ENCODE data around the gene PAK6.

PAK6 gene

DNA sequence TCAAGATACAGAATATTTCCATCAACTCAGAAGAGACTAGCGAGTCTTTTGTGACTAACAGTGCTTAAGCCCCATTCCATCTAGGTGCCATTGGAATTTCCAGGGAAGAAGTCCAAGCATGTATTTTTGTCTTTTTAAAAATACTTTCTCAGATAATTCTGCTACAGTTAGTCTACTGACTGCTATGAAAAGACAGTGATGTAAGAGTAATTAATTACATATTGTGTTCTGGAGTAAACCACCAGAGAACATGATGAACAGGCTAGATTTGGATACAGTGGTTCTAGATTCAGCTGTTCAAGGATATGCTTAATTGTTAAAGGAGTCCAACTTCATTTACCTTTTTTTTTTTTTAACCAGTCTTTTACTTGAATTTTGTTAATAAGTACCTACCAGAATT is 34.8 kb upstream of the PAK6 start:
- Histone ChIP-seq H3K36me3 (ENCODE audit: control insufficient read depth, insufficient read depth, low read length) (peaks cover 12% of the 10 kb centered on the region), H3K27me3 (ENCODE audit: insufficient read depth, low read length, poor library complexity) (no peaks in the 10 kb centered on the region), H4K5ac (ENCODE audit: low read length) (no peak overlapping the region), H3K9ac (ENCODE audit: low read length) (no peak overlapping the region), H4K8ac (ENCODE audit: low read depth, low read length) (no peak overlapping the region), H3K4me2 (ENCODE audit: low read length) (no peak overlapping the region), H2BK5ac (ENCODE audit: low read length) (no peak overlapping the region), H3K79me1 (ENCODE audit: low read length) (no peaks in the 10 kb centered on the region), H2AK5ac (ENCODE audit: low read length) (no peak overlapping the region), H3K4me3 (ENCODE audit: low read length) (no peak overlapping the region), H3K56ac (ENCODE audit: low read length) (no peak overlapping the region), H3K4ac (ENCODE audit: low read depth, low read length) (no peak overlapping the region), H2BK15ac (replicated peaks; ENCODE audit: low read depth) (no peak overlapping the region), H3K4me1 (ENCODE audit: control insufficient read depth, low read depth, low read length) (no peaks in the 10 kb centered on the region), H2BK120ac (ENCODE audit: low read depth, low read length) (no peak overlapping the region), H3K18ac (ENCODE audit: low read length) (no peak overlapping the region), H3K27ac (ENCODE audit: low read depth, low read length) (no peak overlapping the region), H3K79me2 (ENCODE audit: control insufficient read depth, insufficient read depth, low read length) (no peaks in the 10 kb centered on the region), H3K23ac (ENCODE audit: low read length) (no peak overlapping the region)
- WGBS (ENCODE audit: extremely low coverage, insufficient coverage, low lambda C conversion rate): no CpG with 5 or more reads among the region's 1 CpG
- no peak for DNase-seq

DNA sequence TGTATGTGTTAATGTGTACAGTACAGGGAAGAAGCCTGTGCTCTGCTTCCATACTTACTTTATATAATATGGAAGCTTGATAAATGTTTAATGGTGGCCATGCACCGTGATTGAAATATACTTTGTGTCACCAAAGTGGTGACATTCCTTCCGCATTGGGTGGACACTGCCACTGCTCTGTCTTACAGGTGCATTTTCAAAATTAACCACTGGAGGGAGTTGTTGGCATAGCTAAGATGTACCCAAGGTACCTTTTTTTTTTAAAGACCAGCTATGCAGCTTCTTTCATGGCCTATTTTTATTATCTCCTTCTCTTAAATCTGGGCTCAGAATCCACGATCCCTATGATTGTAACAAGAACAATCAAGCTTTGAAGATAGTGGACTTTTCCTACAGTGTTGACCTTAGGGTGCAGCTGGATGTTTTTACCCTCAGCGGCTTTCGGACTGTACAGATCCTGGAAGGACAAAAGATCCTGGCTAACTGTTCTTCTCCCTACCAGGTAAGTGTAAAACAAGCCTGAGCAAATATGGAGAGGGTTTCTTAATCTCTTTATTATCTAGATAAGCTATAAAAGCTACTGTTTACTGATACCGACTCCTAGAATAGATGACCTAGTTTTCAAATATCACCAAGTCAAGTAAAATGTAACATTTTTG is 21.6 kb upstream of the PAK6 start:
- Histone ChIP-seq H3K27ac (ENCODE audit: low read depth, low read length) (no peak overlapping the region), H3K27me3 (ENCODE audit: insufficient read depth, low read length, poor library complexity) (no peaks in the 10 kb centered on the region), H3K23ac (ENCODE audit: low read length) (no peak overlapping the region), H3K9ac (ENCODE audit: low read length) (no peak overlapping the region), H3K4me3 (ENCODE audit: low read length) (no peak overlapping the region), H3K4ac (ENCODE audit: low read depth, low read length) (no peak overlapping the region), H2BK120ac (ENCODE audit: low read depth, low read length) (no peak overlapping the region), H2BK15ac (replicated peaks; ENCODE audit: low read depth) (no peak overlapping the region), H3K56ac (ENCODE audit: low read length) (no peak overlapping the region), H4K8ac (ENCODE audit: low read depth, low read length) (no peak overlapping the region), H3K4me1 (ENCODE audit: control insufficient read depth, low read depth, low read length) (no peaks in the 10 kb centered on the region), H4K5ac (ENCODE audit: low read length) (no peak overlapping the region), H2AK5ac (ENCODE audit: low read length) (no peak overlapping the region), H3K4me2 (ENCODE audit: low read length) (no peak overlapping the region), H2BK5ac (ENCODE audit: low read length) (no peak overlapping the region), H3K18ac (ENCODE audit: low read length) (no peak overlapping the region), H3K79me2 (ENCODE audit: control insufficient read depth, insufficient read depth, low read length) (no peaks in the 10 kb centered on the region), H3K36me3 (ENCODE audit: control insufficient read depth, insufficient read depth, low read length) (peaks cover 6% of the 10 kb centered on the region), H3K79me1 (ENCODE audit: low read length) (no peaks in the 10 kb centered on the region)
- no CpG with 5 or more reads among the region's 6 CpGs for WGBS (ENCODE audit: extremely low coverage, insufficient coverage, low lambda C conversion rate)
- peak; percentile 84 for DNase-seq

DNA sequence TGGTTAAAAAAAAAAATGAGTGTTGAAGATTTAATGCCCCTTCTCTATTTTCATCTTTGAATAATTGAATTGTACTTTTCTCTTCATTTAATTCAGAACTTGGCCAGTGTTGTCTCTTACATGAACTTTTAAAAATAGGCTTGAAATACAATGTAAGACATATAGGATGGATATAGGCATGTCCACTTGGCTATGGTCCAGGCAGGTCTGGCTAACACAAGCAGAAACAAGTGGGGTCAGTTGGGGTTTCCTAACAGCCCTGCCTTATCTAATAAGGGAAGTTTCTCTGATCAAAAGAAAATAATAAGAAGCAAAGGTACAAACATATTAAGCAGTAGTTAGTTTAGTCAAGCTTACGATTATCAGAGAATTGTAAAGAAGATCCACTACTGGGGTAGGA is 19.1 kb upstream of the PAK6 start:
- Histone ChIP-seq H3K4me2 (ENCODE audit: low read length) (no peak overlapping the region), H4K8ac (ENCODE audit: low read depth, low read length) (no peak overlapping the region), H2BK120ac (ENCODE audit: low read depth, low read length) (no peak overlapping the region), H4K5ac (ENCODE audit: low read length) (no peak overlapping the region), H2BK5ac (ENCODE audit: low read length) (no peak overlapping the region), H3K9ac (ENCODE audit: low read length) (no peak overlapping the region), H2BK15ac (replicated peaks; ENCODE audit: low read depth) (no peak overlapping the region), H3K79me1 (ENCODE audit: low read length) (no peaks in the 10 kb centered on the region), H3K79me2 (ENCODE audit: control insufficient read depth, insufficient read depth, low read length) (no peaks in the 10 kb centered on the region), H3K18ac (ENCODE audit: low read length) (no peak overlapping the region), H2AK5ac (ENCODE audit: low read length) (no peak overlapping the region), H3K4me1 (ENCODE audit: control insufficient read depth, low read depth, low read length) (no peaks in the 10 kb centered on the region), H3K27ac (ENCODE audit: low read depth, low read length) (no peak overlapping the region), H3K27me3 (ENCODE audit: insufficient read depth, low read length, poor library complexity) (no peaks in the 10 kb centered on the region), H3K4me3 (ENCODE audit: low read length) (no peak overlapping the region), H3K4ac (ENCODE audit: low read depth, low read length) (no peak overlapping the region), H3K56ac (ENCODE audit: low read length) (no peak overlapping the region), H3K36me3 (ENCODE audit: control insufficient read depth, insufficient read depth, low read length) (peaks cover 2% of the 10 kb centered on the region), H3K23ac (ENCODE audit: low read length) (no peak overlapping the region)
- no CpG with 5 or more reads among the region's 1 CpG for WGBS (ENCODE audit: extremely low coverage, insufficient coverage, low lambda C conversion rate)
- DNase-seq: no peak

DNA sequence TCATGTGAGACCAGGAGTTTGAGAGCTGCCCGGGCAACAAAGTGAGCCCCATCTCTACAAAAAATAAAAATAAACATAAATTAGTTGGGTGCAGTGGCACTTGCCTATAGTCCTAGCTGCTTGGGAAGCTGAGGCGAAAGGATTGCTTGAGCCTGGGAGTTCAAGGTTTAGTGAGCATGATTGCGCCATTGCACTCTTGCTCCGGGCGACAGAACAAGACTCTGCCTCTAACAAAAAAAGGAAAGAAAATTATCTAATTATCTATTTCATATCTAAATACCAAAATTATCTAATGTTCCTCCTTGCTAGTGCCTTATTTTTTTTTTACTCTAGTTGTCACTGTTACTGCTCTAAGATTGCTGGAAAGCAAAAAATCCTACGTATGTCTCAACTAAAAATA is 16.7 kb upstream of the PAK6 start:
- Histone ChIP-seq H2BK120ac (ENCODE audit: low read depth, low read length) (no peak overlapping the region), H3K23ac (ENCODE audit: low read length) (no peak overlapping the region), H2AK5ac (ENCODE audit: low read length) (no peak overlapping the region), H3K27ac (ENCODE audit: low read depth, low read length) (no peak overlapping the region), H3K79me1 (ENCODE audit: low read length) (no peaks in the 10 kb centered on the region), H2BK15ac (replicated peaks; ENCODE audit: low read depth) (no peak overlapping the region), H4K8ac (ENCODE audit: low read depth, low read length) (no peak overlapping the region), H3K4me3 (ENCODE audit: low read length) (no peak overlapping the region), H3K79me2 (ENCODE audit: control insufficient read depth, insufficient read depth, low read length) (no peaks in the 10 kb centered on the region), H3K36me3 (ENCODE audit: control insufficient read depth, insufficient read depth, low read length) (peaks cover 2% of the 10 kb centered on the region), H3K4ac (ENCODE audit: low read depth, low read length) (no peak overlapping the region), H4K5ac (ENCODE audit: low read length) (no peak overlapping the region), H3K56ac (ENCODE audit: low read length) (no peak overlapping the region), H3K4me1 (ENCODE audit: control insufficient read depth, low read depth, low read length) (no peaks in the 10 kb centered on the region), H3K4me2 (ENCODE audit: low read length) (no peak overlapping the region), H3K9ac (ENCODE audit: low read length) (no peak overlapping the region), H3K18ac (ENCODE audit: low read length) (no peak overlapping the region), H3K27me3 (ENCODE audit: insufficient read depth, low read length, poor library complexity) (no peaks in the 10 kb centered on the region), H2BK5ac (ENCODE audit: low read length) (no peak overlapping the region)
- no CpG with 5 or more reads among the region's 6 CpGs for WGBS (ENCODE audit: extremely low coverage, insufficient coverage, low lambda C conversion rate)
- DNase-seq: no peak

- no peak overlapping the region for H3K23ac ChIP-seq (ENCODE audit: low read length)
- H3K18ac ChIP-seq (ENCODE audit: low read length): no peak overlapping the region
- no peak overlapping the region for H4K5ac ChIP-seq (ENCODE audit: low read length)
- H3K56ac ChIP-seq (ENCODE audit: low read length): no peak overlapping the region
- DNase-seq: no peak
- no peaks in the 10 kb centered on the region for H3K79me1 ChIP-seq (ENCODE audit: low read length)
- H2AK5ac ChIP-seq (ENCODE audit: low read length): no peak overlapping the region
- no peak overlapping the region for H3K4me2 ChIP-seq (ENCODE audit: low read length)
- no peak overlapping the region for H2BK15ac ChIP-seq (replicated peaks; ENCODE audit: low read depth)
- no peak overlapping the region for H3K27ac ChIP-seq (ENCODE audit: low read depth, low read length)
- no peaks in the 10 kb centered on the region for H3K27me3 ChIP-seq (ENCODE audit: insufficient read depth, low read length, poor library complexity)
- H2BK5ac ChIP-seq (ENCODE audit: low read length): no peak overlapping the region
- no peak overlapping the region for H3K9ac ChIP-seq (ENCODE audit: low read length)
- H3K4ac ChIP-seq (ENCODE audit: low read depth, low read length): no peak overlapping the region
- H3K4me1 ChIP-seq (ENCODE audit: control insufficient read depth, low read depth, low read length): no peaks in the 10 kb centered on the region
- H2BK120ac ChIP-seq (ENCODE audit: low read depth, low read length): no peak overlapping the region
- no peaks in the 10 kb centered on the region for H3K36me3 ChIP-seq (ENCODE audit: control insufficient read depth, insufficient read depth, low read length)
- no peak overlapping the region for H4K8ac ChIP-seq (ENCODE audit: low read depth, low read length)
- no peak overlapping the region for H3K4me3 ChIP-seq (ENCODE audit: low read length)
- no peaks in the 10 kb centered on the region for H3K79me2 ChIP-seq (ENCODE audit: control insufficient read depth, insufficient read depth, low read length)
These were observed 12.1 kb upstream of the PAK6 start for GRCh38 chr15:40226736-40227135.

- whole genome bisulfite sequencing (ENCODE audit: extremely low coverage, insufficient coverage, low lambda C conversion rate): no CpG with 5 or more reads among the region's 5 CpGs
- no peak overlapping the region for H3K27ac ChIP-seq (ENCODE audit: low read depth, low read length)
These were observed 9.5 kb upstream of the PAK6 start for GRCh38 chr15:40229316-40229715.

More at GRCh38 chr15:40229316-40229715, 9.5 kb upstream of the PAK6 start:
- no peak overlapping the region for H3K4me2 ChIP-seq (ENCODE audit: low read length)
- no peak overlapping the region for H4K8ac ChIP-seq (ENCODE audit: low read depth, low read length)
- no peak overlapping the region for H4K5ac ChIP-seq (ENCODE audit: low read length)
- H3K9ac ChIP-seq (ENCODE audit: low read length): no peak overlapping the region
- H3K56ac ChIP-seq (ENCODE audit: low read length): no peak overlapping the region
- H2AK5ac ChIP-seq (ENCODE audit: low read length): no peak overlapping the region
- H2BK120ac ChIP-seq (ENCODE audit: low read depth, low read length): no peak overlapping the region
- no peak overlapping the region for H2BK5ac ChIP-seq (ENCODE audit: low read length)
- H3K79me2 ChIP-seq (ENCODE audit: control insufficient read depth, insufficient read depth, low read length): no peaks in the 10 kb centered on the region
- DNase-seq: no peak
- H3K23ac ChIP-seq (ENCODE audit: low read length): no peak overlapping the region
- no peaks in the 10 kb centered on the region for H3K27me3 ChIP-seq (ENCODE audit: insufficient read depth, low read length, poor library complexity)
- no peak overlapping the region for H3K18ac ChIP-seq (ENCODE audit: low read length)
- no peak overlapping the region for H3K4ac ChIP-seq (ENCODE audit: low read depth, low read length)
- no peaks in the 10 kb centered on the region for H3K36me3 ChIP-seq (ENCODE audit: control insufficient read depth, insufficient read depth, low read length)
- no peak overlapping the region for H2BK15ac ChIP-seq (replicated peaks; ENCODE audit: low read depth)
- H3K4me3 ChIP-seq (ENCODE audit: low read length): no peak overlapping the region
- H3K4me1 ChIP-seq (ENCODE audit: control insufficient read depth, low read depth, low read length): no peaks in the 10 kb centered on the region
- H3K79me1 ChIP-seq (ENCODE audit: low read length): no peaks in the 10 kb centered on the region

Measured in mesendoderm (in vitro differentiated cells).